OCI-M2 (cell line): ENCODE measurements around the gene CCDC57.

Experiments used
- DNase-seq: peaks from one replicate; lab custom pipeline; 2025; ENCODE audit not compliant: unreplicated experiment; lab: John Stamatoyannopoulos, UW

The CCDC57 gene

GRCh38 chr17:82084373-82085030 lies 128.1 kb downstream of the CCDC57 start:
- DNase-seq: no peak

GRCh38 chr17:82083533-82084359 lies 128.9 kb downstream of the CCDC57 start:
- no peak for DNase-seq

- no peak for DNase-seq
Measured at GRCh38 chr17:82083009-82083408, 129.6 kb downstream of the CCDC57 start.

GRCh38 chr17:82082456-82082855 lies 130.2 kb downstream of the CCDC57 start:
- DNase-seq: no peak

- no peak for DNase-seq
Measured at GRCh38 chr17:82081966-82082365, 130.7 kb downstream of the CCDC57 start.

- DNase-seq: no peak
Measured at GRCh38 chr17:82081546-82081945, 131.1 kb downstream of the CCDC57 start.

GRCh38 chr17:82080789-82081464 lies 131.7 kb downstream of the CCDC57 start:
- DNase-seq: no peak

- DNase-seq: no peak
Measured at GRCh38 chr17:82080048-82080788, 132.4 kb downstream of the CCDC57 start.

- DNase-seq: no peak
Measured at GRCh38 chr17:82079001-82079677, 133.5 kb downstream of the CCDC57 start.

GRCh38 chr17:82078433-82078832 lies 134.2 kb downstream of the CCDC57 start:
- DNase-seq: no peak

GRCh38 chr17:82077617-82078358 lies 134.9 kb downstream of the CCDC57 start:
- no peak for DNase-seq

- no peak for DNase-seq
Measured at GRCh38 chr17:82076785-82077591, 135.7 kb downstream of the CCDC57 start.

GRCh38 chr17:82076018-82076784 lies 136.4 kb downstream of the CCDC57 start:
- no peak for DNase-seq

- no peak for DNase-seq
Measured at GRCh38 chr17:82073446-82073845, 139.2 kb downstream of the CCDC57 start.

GRCh38 chr17:82072827-82073226 lies 139.8 kb downstream of the CCDC57 start:
- DNase-seq: no peak

GRCh38 chr17:82070611-82071010 lies 142.0 kb downstream of the CCDC57 start:
- no peak for DNase-seq

GRCh38 chr17:82065638-82066303 lies 146.9 kb downstream of the CCDC57 start, which contains the start of gene DUS1L:
Gene DUS1L (minus strand): TSS chr17:82065804. CDS start chr17:82065059, 745 bp downstream.
- no peak for DNase-seq

- no peak for DNase-seq
Measured at GRCh38 chr17:82065193-82065637, 147.4 kb downstream of the CCDC57 start.
